K562 (cell line): ENCODE results near the gene MYO1A. TPM values are rescaled to one million over a fixed set of nuclear protein-coding genes. Genes with fewer than 3 reads are reported as not detected.

Experiments used
- ATAC-seq: fragments of 200-7000 bp; cut with Tn5 transposase; 3 replicates; pipeline ENCODE4 v1.9.1; 2020; ENCODE audit warnings: moderate library complexity
- BruUV-seq: library from RNA; stranded (reverse); fragments of 400-500 nt; replicated peaks from 2 replicates; lab custom pipeline; 2021; lab: Mats Ljungman, UMichigan
- CTCF ChIA-PET: fragments of 300-600 bp; formaldehyde crosslinking; extraction: SDS; loops from one replicate; lab custom pipeline; 2021; ENCODE audit warnings: low intra/inter-chr PET ratio; lab: Yijun Ruan, JAX
- POLR2A ChIA-PET: fragments of 300-600, 350-650 bp; sonication (Branson Sonifier 250); formaldehyde crosslinking; extraction: SDS; loops from one replicate; lab custom pipeline; 2021; ENCODE audit warnings: antibody characterized with exemption, inconsistent platforms; lab: Yijun Ruan, JAX
- DNase-seq, 4 experiments: peaks; one replicate each; pipeline versions ENCODE4 v3.0.0 to v3.0.0-alpha.2; 2011 to 2018; ENCODE audit warnings: low spot score in 3 of 4, mixed read lengths in 3 of 4; ENCODE audit errors: extremely low read depth in 1 of 4
- FAIRE-seq: peaks from 2 replicates; lab custom pipeline; 2011; peaks lifted over from hg19 to GRCh38; lab: Jason Lieb, UNC
- H2AFZ ChIP-seq: 2 replicates; pipeline ENCODE4 v1.6.0; 2011; ENCODE audit warnings: low read depth, low read length, control low read depth, inconsistent platforms
- H3K27ac ChIP-seq: fragments of 200-600 bp; 3 replicates; pipeline ENCODE4 v1.8.0; 2011; ENCODE audit warnings: low read depth, mild to moderate bottlenecking, control low read depth, inconsistent platforms, low read length, moderate library complexity, mixed read lengths; ENCODE audit errors: extremely low read depth
- H3K27me3 ChIP-seq, 2 experiments: fragments of 300-600 bp in 1 of 2; 2 replicates in 1 of 2; 3 replicates in 1 of 2; pipeline versions ENCODE4 v1.6.0 to v1.8.0; 2011; ENCODE audit warnings: inconsistent platforms in 2 of 2, low read length in 2 of 2, mild to moderate bottlenecking in 1 of 2, mixed read lengths in 1 of 2, moderate library complexity in 1 of 2; ENCODE audit not compliant: control insufficient read depth in 2 of 2, insufficient read depth in 2 of 2
- H3K36me3 ChIP-seq: fragments of 300-600 bp; 3 replicates; pipeline ENCODE4 v1.8.0; 2011; ENCODE audit warnings: mild to moderate bottlenecking, low read length, inconsistent platforms; ENCODE audit not compliant: control insufficient read depth, insufficient read depth
- H3K4me1 ChIP-seq, 2 experiments: fragments of 200-600 bp in 1 of 2; replicated peaks in 1 of 2; 2 replicates in 1 of 2; 3 replicates in 1 of 2; pipeline versions ENCODE4 v1.5.1 to v1.8.0; 2011; ENCODE audit warnings: inconsistent platforms in 2 of 2, low read length in 2 of 2, mild to moderate bottlenecking in 1 of 2, mixed read lengths in 1 of 2, moderate library complexity in 1 of 2; ENCODE audit not compliant: control insufficient read depth in 2 of 2, insufficient read depth in 2 of 2
- H3K4me2 ChIP-seq: 2 replicates; pipeline ENCODE4 v1.6.1; 2011; ENCODE audit warnings: low read length, control low read depth, inconsistent platforms, mixed read lengths; ENCODE audit not compliant: insufficient read depth
- H3K4me3 ChIP-seq: fragments of 200-600 bp; sonication (generic), shearing (Covaris generic); 2 replicates; pipeline ENCODE4 v1.5.1; 2016; ENCODE audit warnings: control low read depth, inconsistent platforms
- H3K79me2 ChIP-seq: fragments of 200-600 bp; 3 replicates; pipeline ENCODE4 v1.8.0; 2011; ENCODE audit warnings: low read length, inconsistent platforms; ENCODE audit not compliant: control insufficient read depth, insufficient read depth
- H3K9ac ChIP-seq, 2 experiments: 2 replicates each; pipeline versions ENCODE4 v1.6.0 to v1.6.1; 2011; ENCODE audit warnings: low read depth in 2 of 2, low read length in 2 of 2, control low read depth in 1 of 2, inconsistent platforms in 1 of 2, mild to moderate bottlenecking in 1 of 2, mixed read lengths in 1 of 2; ENCODE audit not compliant: insufficient read depth in 1 of 2
- H3K9me1 ChIP-seq: one replicate; pipeline ENCODE4 v1.6.0; 2011; ENCODE audit warnings: inconsistent platforms, mild to moderate bottlenecking, low read length, moderate library complexity; ENCODE audit not compliant: control insufficient read depth, insufficient read depth
- H3K9me3 ChIP-seq: replicated peaks from 2 replicates; pipeline ENCODE4 v1.5.1; 2011; ENCODE audit warnings: low read depth, low read length, inconsistent platforms; ENCODE audit not compliant: control insufficient read depth, insufficient read depth
- H4K20me1 ChIP-seq: replicated peaks from 2 replicates; pipeline ENCODE4 v1.6.1; 2011; ENCODE audit warnings: low read length, inconsistent platforms, mixed read lengths; ENCODE audit not compliant: control insufficient read depth, insufficient read depth
- CBX3 ChIP-seq, 2 experiments: IDR thresholded peaks; 1 replicate in 1 of 2; 2 replicates in 1 of 2; pipeline ENCODE4 v1.6.1; 2012; ENCODE audit warnings: inconsistent platforms in 2 of 2, low read length in 2 of 2, borderline replicate concordance in 1 of 2, control low read depth in 1 of 2
- POLR2AphosphoS5 ChIP-seq: IDR thresholded peaks from 2 replicates; pipeline ENCODE4 v1.6.1; 2011; ENCODE audit warnings: mild to moderate bottlenecking, low read depth, low read length, moderate library complexity; ENCODE audit not compliant: control insufficient read depth, insufficient read depth
- WGBS: fragments of 100-300 bp; shearing (Covaris generic); methylation state at CpG from one replicate; pipeline ENCODE4 v1.1.6; 2016; ENCODE audit warnings: low coverage, mixed read lengths; ENCODE audit not compliant: insufficient coverage; ENCODE audit errors: missing lambda C conversion rate; 5-methylcytosine and 5-hydroxymethylcytosine counted together
- in situ Hi-C: fragments of 300-500 bp; cut with MboI; formaldehyde crosslinking; loops from 4 replicates; pipeline ENCODE4 v1.15.0; 2018; ENCODE audit warnings: inconsistent platforms, mixed read lengths
- intact Hi-C: fragments of 100-400 bp; cut with micrococcal nuclease; formaldehyde crosslinking; loops from 2 replicates; pipeline ENCODE4 v1.14.2; 2022
- polyA plus RNA-seq, 8 experiments: library from polyadenylated mRNA; depleted of rRNA in 4 of 8; stranded (reverse) in 5 of 8; unstranded in 3 of 8; fragments of >200 nt; fragmentation: Nextera tagmentation in 2 of 8; fragmentation: Illumina TruSeq in 1 of 8; extraction: Ambion mirVana in 2 of 8; extraction: Trizol in 1 of 8; gene quantifications; 2 replicates each; pipeline versions ENCODE4 v1.2.1 to v1.2.3, GENCODE V29; 2011 to 2014; ENCODE audit warnings: inconsistent platforms in 1 of 8, missing spikeins in 1 of 8
- total RNA-seq, 7 experiments: library from RNA; depleted of rRNA in 6 of 7; stranded (reverse); fragments of >200 nt in 6 of 7; fragmentation: Illumina TruSeq in 2 of 7; extraction: Trizol in 2 of 7; gene quantifications; 2 replicates each; pipeline versions ENCODE4 v1.2.1 to v1.2.3, GENCODE V29; 2011 to 2021; ENCODE audit warnings: low replicate concordance in 1 of 7

MYO1A gene
- total and polyA plus RNA-seq, 9 of the 15 experiments (the other 6 are each of a cell fraction or from before 2014, with no cell fraction given): 0.03 to 0.29 (median 0.14) TPM; not detected in 2

GRCh38 chr12:57091638-57092528 is 42.0 kb upstream of the MYO1A start:
- no peak overlapping the region for H3K4me3 ChIP-seq
- H3K4me1 ChIP-seq: peaks cover 31 to 75% of the 10 kb centered on the region in 2 experiments
- no TSS peak for BruUV-seq
- ChIA-PET CTCF (interaction anchor here (3.0 kb wide), 1 partner anchor 23 kb away, joined by 27 read pairs; no protein-coding TSS in a partner anchor), POLR2A (interaction anchor here (0.6 to 6.0 kb wide), 10 partner anchors 9 to 1144 kb away, joined by 3 to 44 read pairs (median 4); partner anchors contain the start of genes NEMP1 and STAT6)
- H4K20me1 ChIP-seq: peaks cover 5% of the 10 kb centered on the region
- DNase-seq: peak in 1 of 4 experiments; percentile 6
- 84% methylated on average over 20 of the region's 25 CpGs for WGBS
- peaks cover 60% of the 10 kb centered on the region for H3K36me3 ChIP-seq
- H3K4me2 ChIP-seq: no peak overlapping the region; the same call in 1 of the 2 replicates
- FAIRE-seq: no peak
- ATAC-seq: no peak
- TF ChIP-seq POLR2AphosphoS5: peak; percentile 32; the same call in 1 of the 2 replicates
- TF ChIP-seq CBX3 (IDR thresholded peaks at IDR 0.05; ENCODE audit: borderline replicate concordance in 1 of 2, low read length in 2 of 2): no peak
- H3K27ac ChIP-seq: no peak overlapping the region; the same call in 2 of the 3 replicates
- peaks cover 38% of the 10 kb centered on the region for H3K79me2 ChIP-seq
- peak overlapping the region in 1 of 2 experiments; percentile 80; a peak in 2 of 4 replicates for H3K9ac ChIP-seq
- H3K27me3 ChIP-seq: no peaks in the 10 kb centered on the region; a peak in 1 of 5 replicates
- no peak overlapping the region for H2AFZ ChIP-seq
- intact Hi-C loops: no loop called here
- no peaks in the 10 kb centered on the region for H3K9me3 ChIP-seq
- no peaks in the 10 kb centered on the region for H3K9me1 ChIP-seq
- in situ Hi-C loops: no loop called here
